Caki2 (cell line): Measurements from ENCODE around the gene USP46. TPM values are rescaled to one million over a fixed set of nuclear protein-coding genes. Genes with fewer than 3 reads are reported as not detected.

Source experiments
- DNase-seq: peaks from one replicate; pipeline ENCODE4 v3.0.0-alpha.2; 2015; ENCODE audit warnings: low read depth
- in situ Hi-C: cut with HindIII; loops from 2 replicates; pipeline ENCODE4 v1.10.0; 2016; ENCODE audit warnings: low sequenced_read_pairs, low pct_unique_long_range_greater_than_20kb, mixed read lengths
- total RNA-seq: library from RNA; depleted of rRNA; stranded (reverse); fragments of >200 nt; shearing (Covaris generic); gene quantifications from 2 replicates; pipeline ENCODE4 v1.2.3, GENCODE V29; 2014; ENCODE audit warnings: low replicate concordance; rRNA removed

USP46 gene
- total RNA-seq, 1 experiment from 2014 or later = 3.9 TPM

GRCh38 chr4:52552778-52553177 is 106.3 kb downstream of the USP46 start:
- DNase-seq = no peak
- in situ Hi-C loops = no loop called here

- in situ Hi-C loops = no loop called here
Measured at GRCh38 chr4:52551487-52551886, 107.6 kb downstream of the USP46 start.

GRCh38 chr4:52550186-52550585 is 108.9 kb downstream of the USP46 start:
- no peak for DNase-seq
- in situ Hi-C loops = no loop called here

More at GRCh38 chr4:52551487-52551886, 107.6 kb downstream of the USP46 start:
- no peak for DNase-seq

GRCh38 chr4:52548818-52549570 is 110.1 kb downstream of the USP46 start:
- in situ Hi-C loops = no loop called here
- DNase-seq = no peak

GRCh38 chr4:52546449-52546848 is 112.7 kb downstream of the USP46 start:
- in situ Hi-C loops = no loop called here
- no peak for DNase-seq

- DNase-seq = peak; percentile 55
- in situ Hi-C loops = no loop called here
Measured at GRCh38 chr4:52545099-52546069, 113.7 kb downstream of the USP46 start.

Other genes starting within 250 kb of the USP46 start
- gene ERVMER34-1, start 92.1 kb upstream of the USP46 start, total RNA-seq = not detected in 2 replicates
- gene RASL11B, start 203.0 kb upstream of the USP46 start, total RNA-seq = not detected in 2 replicates